HG03103 (cell line): ENCODE results near the gene PRKAR2A.

Experiments used
- ATAC-seq: cut with Tn5 transposase; IDR thresholded peaks from one replicate; pipeline ENCODE4 v1.9.1; 2021; ENCODE audit warnings: low read depth; ENCODE audit not compliant: unreplicated experiment

The PRKAR2A gene

GRCh38 chr3:48696601-48697000 lies 151.1 kb downstream of the PRKAR2A start:
- ATAC-seq: no peak
